Activated CD4-positive, CD25-positive, alpha-beta regulatory T cell treated with anti-CD3 and anti-CD28 coated beads, Interleukin-2, amount 50 U/mL, for 16 hours (primary cell): ENCODE data around the gene CYTIP.
A peak's percentile ranks its signal among the peaks of the same experiment; 100 is the strongest.

Experiments
- DNase-seq: peaks from one replicate; pipeline ENCODE4 v3.0.0-alpha.2; 2020; ENCODE audit warnings: low read depth, low spot score

CYTIP gene

DNA sequence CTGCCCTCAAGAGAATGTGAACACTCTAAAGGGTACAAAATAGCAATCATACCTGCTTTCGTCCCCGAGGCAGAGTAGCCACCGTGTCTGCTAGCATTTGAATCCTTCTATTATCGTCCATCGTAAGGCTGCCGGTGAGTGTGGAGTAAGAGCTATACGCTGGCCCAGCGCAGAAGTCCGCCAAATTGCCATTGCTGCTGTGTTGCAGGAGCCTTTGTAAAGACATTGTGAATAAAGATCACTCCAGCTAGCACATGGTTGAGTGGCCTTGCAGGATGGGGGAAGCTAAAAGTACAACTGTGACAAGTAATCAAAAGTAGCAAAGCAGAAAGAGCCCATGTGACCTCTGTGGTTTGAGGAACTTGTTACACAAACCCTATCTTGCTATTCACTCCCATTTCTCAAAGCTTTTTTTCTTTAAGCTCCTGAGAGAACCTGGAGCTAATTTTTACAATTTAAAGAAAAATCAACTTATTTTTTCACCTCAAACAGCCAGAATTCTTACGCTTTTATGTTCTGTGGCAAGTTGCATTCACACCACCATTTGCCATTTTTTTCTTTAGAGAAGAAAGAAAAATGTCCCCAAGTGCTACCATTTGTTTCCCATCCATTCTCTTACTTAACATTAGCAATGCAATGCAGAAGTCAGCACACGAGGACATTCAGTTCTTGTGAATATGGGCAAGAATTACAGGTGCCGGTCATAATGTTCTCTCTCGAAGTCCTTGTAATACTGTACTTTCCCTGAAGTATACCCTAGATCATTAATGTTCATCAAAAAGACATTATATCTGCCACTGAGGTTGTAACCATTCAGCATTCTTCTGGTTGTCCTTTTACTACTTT, at the start of gene CYTIP:
CYTIP (minus strand) TSS at position 295 of the 846 bp plus-strand sequence; CDS start at position 226, 69 bp downstream.
- no peak for DNase-seq

DNA sequence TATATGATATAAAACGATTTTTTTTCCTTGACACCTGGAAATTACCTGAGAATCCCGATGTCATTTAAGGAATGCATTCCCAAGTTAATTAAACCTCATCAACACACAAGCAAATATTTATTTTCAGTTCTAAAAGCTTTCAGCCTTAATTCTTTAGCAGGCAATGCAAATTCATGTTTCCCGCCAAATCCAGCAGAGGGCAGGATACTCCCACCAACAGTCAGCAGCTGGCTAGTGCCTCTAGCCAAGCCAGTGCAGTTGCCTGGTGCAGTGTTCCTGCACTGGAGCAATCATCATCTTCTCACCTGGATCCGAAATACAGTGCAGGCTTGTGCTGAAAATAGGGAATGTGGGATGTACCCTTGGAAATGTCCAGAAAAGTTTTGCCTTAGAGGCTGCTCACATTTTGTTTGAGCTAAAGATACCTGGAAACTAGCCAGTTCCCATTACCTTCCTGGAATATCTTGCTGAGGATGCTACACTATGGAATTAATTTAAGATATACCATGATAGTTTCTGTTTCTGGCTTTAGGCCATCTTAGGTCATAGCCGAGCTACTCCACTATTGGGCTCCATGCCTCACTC, 48.4 kb upstream of the CYTIP start:
- peak; percentile 33 for DNase-seq

DNA sequence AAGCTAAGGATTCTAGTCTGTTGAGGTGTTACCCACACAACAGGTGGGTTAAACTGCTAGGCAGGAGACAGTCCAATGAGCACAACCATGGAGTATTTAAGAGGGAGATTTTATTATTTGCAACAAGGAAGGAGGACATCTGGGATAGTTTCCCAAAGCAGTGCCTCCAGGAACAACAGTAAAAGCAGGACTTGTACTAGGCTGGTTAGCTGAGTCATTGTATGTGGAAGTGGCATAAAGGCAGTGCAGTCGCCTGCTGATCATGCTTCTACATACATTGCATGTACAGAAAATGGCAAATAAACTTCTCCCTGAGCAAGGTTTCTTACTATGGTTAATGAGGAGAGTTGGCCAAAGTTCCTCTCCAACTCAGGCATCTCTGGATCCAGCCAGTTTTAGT, 46.1 kb upstream of the CYTIP start:
- DNase-seq, result no peak

DNA sequence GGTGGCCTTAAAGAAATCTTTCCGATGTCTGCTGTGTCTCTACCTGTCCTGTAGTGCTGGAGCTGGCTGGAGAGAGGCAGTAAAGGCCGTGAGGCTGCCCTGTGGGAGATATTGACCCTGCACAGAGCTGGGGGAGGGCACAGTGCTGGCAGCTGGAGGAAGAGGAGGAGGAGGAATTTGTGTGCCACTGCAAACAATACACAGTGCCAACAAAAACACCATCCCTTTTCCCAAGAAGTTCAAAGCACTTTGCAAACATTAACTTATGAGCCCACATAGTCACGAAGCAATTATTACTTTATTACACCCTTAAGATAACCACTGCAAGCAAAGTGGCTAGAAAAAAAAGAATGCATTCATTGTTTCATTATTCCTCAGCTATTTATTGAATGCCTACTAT, 45.0 kb upstream of the CYTIP start:
- no peak for DNase-seq

DNA sequence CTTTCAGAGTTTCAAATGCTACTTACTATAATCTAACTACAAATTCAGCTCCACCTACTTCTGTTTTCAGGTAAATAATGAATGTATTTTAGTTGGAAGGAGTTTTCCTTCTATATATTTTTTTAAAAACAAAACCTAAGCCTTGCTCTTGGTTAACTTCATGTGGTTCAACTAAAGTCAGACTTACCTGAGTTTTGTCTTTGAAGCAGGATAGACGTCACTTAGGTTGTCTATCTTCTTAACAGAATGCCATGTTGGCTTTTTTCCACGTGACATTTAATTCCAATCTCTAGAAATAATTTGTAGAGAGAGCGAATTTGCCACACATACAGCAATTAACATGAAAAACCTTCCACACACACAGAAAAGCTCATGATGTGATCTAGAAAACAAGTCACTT, 43.9 kb upstream of the CYTIP start:
- no peak for DNase-seq

DNA sequence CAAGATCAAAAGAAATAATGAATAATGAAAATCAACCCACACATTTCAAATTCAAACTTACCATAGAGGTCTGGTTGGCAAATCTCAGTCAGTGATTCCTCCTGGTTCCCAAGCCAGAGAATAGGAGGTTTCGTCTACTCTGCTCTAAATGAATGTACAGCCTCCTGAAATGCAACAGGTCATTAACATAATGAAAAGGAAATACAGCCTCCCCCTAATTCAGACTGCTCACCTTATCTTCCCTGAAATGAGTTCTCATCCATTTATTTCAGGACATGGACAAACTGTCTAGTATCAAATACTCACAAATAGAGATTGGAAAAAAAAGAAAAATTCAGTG, 43.4 kb upstream of the CYTIP start:
- no peak for DNase-seq

DNA sequence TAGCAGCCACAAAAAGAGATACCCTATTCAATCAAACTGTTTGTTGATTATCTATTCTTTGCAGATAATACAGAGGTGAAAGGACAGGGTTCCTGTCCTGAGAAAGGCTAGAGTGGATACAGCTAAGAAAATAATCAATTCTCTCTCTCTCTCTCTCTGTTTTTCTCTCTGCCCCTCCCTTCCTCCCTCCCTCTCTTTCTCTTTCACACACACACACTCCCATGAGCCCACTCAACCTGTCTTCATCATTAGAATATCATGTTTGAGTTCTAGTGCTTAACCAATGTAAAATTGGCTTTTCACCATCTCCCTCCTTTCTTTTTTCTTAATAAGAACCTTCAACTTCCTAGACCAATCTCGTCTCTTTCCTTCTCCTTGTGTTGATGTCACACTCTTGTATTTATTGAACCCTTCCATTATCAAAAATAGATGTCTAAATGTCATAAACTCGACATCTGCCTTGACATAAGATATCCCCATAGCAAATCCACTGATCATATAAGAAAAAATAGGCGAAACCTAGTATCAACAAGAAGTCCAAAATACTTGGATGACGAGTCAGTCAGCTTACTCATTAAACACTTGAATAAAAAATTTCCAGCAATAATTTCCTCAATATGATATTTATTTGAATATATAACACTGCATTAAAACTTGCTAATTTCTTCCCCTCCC, 42.8 kb upstream of the CYTIP start:
- DNase-seq, result no peak

DNA sequence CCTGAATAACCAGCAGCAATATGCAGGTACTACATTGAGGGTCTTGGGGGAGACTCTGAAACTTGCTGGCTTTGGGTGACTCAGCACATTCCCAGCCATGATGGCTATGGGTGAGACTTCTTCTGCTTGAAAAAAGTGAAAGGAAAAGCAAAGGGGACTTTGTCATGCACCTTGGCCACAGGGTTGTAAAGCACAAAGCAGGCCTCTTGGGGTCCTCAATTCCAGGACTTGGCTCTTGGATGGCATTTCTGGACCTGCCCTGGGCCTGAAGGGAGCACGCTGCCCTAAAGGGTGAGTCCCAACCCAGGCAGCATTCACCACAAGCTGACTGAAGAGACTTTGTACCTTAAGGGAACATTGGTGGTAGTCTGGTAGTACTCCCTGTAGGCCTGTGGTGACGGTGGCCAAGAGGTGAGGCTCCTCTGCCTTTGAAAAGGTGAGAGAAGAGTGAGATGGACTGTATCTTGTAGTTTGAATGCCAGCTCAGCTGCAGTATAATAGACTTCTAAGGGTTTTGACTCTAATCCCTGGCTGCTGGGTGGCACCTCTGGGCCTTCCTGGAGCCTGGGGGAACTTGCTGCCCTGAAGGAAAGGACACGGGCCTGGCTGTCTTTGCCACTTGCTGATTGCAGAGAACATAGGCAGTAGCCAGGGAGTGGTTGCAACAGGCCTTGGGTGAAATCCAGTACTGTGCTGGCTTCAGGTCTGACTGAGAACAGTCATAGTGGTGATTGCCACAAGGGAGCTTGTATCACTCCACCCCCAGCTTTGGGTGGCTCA, 36.5 kb upstream of the CYTIP start:
- DNase-seq, result no peak

DNA sequence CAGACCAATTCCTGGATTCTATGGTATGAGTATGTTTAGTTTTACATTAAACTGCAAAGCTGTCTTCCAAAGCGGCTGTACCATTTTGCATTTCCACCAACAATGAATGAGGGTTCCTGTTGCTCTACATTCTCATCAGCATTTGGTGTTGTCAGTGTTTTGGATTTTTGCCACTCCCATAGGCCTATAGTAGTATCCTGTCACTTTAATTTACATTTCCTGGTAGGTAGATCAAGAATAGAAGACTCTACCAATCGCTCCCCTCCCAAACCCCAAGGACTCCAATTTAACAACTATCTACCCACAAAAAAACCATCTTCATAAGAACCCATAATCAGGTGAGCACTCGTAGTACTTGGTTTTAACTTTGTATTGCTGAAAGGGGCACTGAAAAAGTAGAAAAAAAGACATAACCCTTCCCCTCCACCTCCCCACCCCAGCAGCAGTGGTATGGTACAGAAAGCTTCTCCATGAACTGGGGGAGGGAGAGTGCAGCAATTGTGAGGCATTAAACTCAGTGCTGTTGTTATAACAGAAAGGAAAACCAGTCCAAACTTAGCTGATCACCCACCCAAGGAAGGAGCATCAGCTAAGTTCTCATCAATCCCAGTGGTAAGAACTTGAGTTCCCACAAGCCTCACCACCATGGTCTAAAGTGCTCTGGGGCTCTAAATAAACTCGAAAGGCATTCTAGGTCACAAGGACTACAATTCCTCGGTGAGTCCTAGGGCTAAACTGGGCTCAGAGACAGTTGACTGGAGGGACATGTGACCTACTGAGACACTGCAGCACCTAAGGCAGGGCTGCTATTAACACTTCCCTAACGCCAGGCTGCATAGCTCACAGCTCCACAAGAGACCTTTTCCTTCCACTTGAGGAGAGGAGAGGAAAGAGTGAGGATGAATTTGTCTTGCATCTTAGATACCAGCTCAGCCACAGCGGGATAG, 35.5 kb upstream of the CYTIP start:
- DNase-seq, result no peak

DNA sequence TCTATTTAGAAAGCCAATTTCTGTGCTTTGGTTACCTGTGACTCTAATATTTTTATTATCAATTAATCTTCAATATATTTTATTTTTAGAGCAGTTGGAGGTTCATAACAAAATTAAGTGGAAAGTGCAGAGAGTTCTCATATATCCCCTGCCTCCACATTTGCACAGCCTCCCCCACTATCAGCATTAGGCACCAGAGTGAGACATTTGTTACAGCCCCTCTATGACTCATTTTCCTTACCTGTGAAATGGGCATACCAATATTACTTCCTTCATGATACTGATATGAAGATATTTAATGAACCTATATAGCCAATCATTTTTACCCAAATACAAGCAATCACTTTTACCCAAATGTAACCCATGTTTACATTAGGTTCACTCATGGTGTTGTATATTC, 34.0 kb upstream of the CYTIP start:
- no peak for DNase-seq

DNA sequence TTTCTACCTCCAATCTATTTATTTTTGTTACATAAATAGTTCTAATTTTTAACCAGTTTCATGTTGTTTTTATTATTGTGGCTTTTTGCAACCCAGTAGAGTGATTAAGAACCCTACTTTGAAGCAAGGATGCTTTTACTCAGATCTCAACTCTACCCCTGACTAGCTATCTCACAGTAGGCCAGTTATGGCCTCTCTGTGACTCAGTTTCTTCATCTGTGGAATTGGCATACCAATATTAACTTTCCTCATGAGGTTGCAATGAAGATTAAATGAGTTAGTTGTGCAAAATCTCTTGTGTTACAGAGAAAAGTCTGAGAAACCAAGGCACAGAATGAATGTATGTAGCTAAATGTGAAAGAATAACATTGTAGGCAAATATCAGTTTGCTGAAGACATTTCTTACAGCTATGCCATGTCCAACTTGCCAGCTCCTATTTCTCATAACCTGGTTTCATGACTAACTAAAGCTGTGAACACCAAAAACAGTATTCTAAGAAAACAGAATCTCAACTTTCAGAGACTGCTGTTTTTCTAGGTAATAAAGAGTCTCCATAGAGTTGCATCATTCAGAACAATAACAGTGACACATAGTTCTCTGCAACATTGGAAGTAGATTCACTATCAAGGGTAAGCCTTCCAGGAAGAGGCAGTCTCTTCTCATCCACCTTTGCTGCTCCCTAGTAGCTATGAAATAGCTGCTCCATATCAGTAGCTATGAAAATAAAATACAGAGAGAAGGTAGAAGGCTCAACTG, 33.2 kb upstream of the CYTIP start:
- DNase-seq, result no peak

DNA sequence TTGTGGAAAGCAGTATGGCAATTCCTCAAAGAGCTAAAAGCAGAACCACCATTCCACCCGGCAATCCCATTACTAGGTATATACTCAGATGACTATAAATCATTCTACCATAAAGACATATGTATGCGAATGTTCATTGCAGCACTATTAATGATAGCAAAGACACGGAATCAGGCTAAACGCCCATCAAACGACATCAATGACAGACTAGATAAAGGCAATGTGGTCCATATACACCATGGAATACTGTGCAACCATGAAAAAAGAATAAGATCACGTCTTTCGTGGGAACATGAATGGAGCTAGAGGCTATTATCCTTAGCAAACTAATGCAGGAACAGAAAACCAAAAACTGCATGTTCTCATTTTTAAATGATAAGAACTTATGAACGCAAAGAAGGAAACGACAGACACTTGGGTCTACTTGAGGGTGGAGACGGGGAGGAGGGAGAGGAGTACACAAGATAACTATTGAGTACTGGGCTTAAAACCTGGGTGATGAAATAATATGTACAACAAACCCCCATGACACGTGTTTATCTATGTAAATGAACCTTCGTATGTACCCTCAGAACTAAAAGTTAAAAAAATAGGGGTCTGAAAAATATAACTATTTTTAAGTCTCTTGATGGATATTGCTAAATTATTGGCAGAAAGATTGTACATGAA, 32.0 kb upstream of the CYTIP start:
- no peak for DNase-seq

DNA sequence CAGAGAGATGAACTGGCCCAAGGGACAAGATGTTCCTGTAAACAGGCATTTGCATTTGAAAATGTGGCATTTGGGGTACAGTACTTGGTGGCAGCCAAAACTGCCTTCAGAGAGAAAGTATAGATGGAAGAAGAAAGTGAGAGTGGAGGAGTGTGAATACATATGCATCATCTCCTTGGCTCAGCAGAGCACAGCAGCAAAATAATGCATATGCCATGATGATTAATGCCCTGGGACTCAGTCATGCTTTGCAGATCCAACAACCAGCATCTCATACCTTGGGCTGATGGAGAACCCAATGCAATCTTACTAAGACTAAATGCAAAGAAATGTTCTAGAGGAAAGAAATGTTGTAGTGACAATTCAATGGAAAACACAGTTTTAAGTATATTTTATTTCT, 29.7 kb upstream of the CYTIP start:
- no peak for DNase-seq

DNA sequence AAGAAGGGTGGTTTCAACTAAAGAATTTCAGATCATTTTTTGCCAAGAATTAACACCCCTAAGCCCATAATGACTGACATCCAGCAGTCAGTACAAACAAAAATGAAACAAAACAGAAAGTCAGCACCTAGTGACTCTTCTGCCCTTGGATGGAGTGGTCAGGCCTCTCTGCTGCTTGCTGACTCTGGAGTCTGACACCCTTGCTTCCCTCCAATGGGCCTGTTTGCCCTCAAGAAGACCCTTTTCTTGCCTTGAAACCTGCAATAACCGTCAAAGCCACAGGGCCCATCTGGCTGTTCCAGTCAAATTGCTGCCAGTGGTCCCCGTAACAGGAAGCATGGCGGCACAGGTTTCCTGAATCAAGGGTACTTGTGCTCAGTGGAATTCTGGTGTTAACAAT, 27.2 kb upstream of the CYTIP start:
- no peak for DNase-seq

DNA sequence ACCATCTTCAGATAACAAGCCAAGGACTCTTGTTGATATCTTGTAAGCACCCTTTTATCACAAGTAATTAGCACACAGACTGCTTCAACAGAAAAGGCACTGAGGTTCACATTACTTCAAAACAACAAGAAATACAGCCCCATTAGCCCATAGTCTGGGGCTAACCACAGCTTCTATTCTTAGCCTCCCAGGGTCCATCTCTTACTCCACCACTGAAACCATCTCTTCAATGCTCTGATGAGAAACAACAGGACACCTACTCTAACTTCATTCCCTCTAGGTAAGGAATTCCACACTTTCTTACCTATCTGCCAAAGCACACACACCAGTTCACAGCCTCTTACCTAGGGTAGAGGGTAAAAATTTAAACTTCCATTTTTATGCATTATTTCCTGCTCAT, 26.4 kb upstream of the CYTIP start:
- no peak for DNase-seq

DNA sequence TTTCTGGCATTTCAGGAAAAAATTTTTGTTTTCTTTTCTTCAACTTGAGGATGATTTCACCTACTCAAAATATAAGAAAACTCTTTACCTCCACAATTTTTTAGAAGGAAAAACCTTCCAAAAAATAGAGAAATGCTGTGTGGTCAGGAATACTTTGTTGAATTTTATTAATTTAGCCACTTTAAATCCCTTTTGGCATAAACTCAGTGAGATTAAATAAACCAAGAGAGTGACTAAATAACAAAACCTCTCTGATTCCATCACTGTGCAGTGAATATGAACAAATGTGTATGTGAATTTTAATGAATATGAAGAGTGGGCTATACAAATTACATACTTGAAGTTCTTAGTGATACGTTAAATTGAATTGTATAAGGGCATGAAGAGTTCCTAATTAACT, 25.8 kb upstream of the CYTIP start:
- no peak for DNase-seq

DNA sequence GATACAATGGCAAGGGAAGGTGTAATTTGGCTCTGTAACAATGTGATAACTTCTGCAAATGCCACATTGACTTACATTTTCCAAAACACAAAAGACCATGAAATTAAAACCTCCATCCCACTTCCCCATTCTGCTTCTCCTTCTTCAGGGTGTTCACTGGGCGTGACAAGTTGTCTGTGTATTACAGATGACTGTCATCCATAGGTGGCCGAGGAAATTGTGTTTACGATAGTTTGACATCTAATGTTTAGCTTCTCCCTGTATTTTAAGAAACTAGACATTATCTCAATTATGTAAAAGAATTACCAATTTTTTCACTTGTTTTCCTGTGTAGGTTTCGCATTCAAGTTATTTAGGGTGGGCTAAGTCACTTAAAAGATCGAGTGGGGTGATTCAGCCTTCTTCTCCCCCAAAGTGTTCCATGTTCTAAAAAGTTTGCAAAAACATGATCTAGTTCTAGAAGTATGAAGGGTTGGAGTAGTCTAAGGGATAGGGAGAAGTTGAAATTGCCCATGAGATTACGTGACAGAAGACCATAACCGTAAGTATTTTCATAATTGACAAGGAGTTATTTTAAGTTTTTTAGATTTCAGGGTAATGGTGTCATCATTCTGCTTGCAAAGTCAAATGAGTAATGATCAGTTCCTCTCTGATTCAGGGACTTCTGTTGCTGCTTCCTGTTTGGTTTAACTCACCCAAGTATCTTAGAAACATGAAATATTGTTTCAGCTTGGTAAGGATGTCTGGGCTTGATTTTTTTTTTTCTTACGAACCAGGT, 25.2 kb upstream of the CYTIP start:
- no peak for DNase-seq

DNA sequence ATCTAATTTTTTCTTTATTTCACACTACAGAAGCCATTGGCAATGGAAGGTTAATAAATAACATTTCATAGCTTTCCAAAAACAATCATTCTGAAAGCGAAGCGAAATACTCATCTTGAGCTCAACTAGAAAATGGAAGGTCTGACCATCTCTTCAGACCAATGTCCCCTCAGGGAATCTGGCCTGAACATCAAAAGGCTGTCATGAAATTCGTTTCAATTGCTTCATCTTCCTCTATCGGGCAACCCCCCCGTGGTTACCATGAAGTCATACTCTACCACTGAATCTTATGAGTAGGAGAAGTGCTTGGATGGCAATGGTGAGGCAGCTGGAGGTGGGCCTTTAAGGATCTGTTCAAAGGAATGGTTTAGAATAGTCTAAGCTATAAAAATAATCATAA, 22.9 kb upstream of the CYTIP start:
- no peak for DNase-seq

DNA sequence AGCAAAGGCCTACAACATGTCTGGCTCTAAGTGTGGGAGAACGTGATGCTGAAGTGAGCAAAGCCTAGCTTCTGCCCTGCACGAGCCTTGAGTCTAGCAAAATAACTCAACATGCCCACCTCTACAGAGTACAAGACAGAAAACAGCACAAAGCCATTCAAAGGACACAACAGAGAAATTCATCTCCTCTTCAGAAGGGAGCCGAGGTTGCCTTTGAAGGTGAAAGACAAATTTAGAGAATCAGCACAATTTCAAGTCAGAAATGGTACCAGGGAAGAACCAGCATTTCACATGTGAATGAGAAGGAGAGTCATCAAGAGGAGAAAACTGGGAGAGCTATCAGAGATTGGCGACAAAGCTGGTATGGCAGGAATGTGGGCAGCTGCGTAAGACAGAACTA, 21.7 kb upstream of the CYTIP start:
- DNase-seq, result no peak
